Endometrium (tissue), 2 donors: ENCODE results near the gene TWIST2.

Experiments used
- FAIRE-seq: peaks from 2 replicates; lab custom pipeline; 2012; peaks lifted over from hg19 to GRCh38; lab: Jason Lieb, UNC
- donor health status: control.
- donor health status: control.

TWIST2 gene

DNA sequence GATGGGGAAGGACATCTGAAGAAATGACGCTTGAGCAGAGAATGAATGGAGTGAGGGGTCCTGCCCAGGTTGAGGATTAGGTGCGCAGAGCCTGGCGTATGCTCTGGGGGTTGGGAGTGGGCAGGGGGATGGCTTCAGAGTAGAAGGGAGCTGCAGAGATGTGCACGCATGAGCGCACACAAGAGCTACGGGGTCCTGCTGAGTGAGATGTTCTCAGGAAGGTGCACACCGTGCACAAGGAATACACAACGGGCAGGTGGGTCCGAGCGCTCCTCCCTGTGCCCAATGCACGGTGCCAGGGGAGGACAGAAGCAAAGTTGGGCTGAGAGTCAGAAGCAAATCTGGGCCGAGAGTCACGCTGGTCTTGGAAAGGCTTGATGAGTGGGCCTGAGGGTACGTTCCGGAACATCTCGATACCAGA is 25.5 kb downstream of the TWIST2 start:
- FAIRE-seq = no peak

DNA sequence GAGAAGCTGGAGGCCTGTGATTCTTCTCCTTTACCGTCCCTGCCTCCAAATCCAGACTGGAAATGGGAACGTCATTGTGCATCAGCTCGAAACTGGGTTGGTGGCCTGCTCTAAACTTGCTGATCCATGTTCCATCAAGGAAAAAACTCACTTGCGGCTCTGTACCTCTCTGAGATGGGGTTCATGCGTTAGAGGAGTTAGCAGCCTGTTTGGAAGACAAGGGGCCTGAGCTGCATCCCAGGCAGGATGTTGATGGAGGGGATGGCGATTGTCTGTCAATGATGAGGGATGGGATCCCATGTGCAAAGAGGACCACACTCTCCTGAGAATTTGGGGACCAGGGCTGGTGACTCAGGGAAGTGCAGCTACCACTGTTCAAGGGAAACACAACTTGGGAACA is 26.0 kb downstream of the TWIST2 start:
- FAIRE-seq = no peak

DNA sequence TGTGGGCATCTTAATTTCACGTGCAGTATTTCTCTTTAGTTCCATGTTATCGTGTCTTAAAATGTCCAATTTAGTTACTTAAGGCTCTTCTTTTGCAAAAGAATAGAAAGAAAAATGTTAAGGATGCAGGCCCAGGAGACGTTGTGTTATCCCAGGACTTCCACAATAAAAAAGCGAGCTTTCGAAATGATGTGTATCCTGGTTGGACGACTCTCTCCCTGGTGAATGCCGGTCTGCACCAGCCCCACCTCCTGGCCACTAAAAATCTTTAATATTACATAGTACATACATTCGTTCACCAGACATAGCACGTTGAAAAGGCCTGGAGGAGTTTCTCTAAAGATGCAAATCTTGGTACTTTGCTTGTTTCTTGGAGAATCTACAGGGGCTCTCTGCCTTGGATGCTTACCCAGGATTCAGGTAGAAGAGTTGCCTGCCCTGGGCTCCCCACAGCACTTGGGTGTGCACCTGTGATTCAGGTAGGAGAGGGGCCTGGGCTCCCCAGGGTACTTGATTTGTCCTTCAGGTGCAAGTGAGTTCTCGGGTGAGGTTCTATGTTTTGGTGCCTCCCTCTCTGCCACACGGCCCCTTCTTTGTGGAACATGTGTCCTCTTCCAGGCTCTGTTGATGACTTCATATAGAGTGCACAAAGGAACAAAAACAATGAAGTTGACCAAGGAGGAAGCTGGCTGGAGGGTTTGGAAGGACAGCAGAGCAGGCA is 26.6 kb downstream of the TWIST2 start:
- FAIRE-seq = no peak

DNA sequence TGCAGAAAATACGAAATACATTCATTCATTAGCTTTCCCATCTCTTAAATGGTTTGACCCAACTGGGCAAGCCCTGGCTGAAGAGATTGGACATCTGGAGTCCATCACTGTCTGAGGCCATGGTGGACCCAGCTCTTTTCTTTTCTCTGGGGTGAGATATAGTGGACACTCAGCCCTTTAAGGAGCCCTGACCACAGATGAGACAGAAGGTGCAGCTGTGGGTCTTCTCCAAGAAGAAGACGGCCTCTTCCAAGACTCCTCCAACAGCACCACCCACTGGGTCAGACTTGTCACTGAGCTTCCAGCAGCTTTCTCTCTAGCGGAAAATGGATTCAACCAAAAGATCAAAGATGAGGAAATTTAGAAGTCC is 27.2 kb downstream of the TWIST2 start:
- no peak for FAIRE-seq

DNA sequence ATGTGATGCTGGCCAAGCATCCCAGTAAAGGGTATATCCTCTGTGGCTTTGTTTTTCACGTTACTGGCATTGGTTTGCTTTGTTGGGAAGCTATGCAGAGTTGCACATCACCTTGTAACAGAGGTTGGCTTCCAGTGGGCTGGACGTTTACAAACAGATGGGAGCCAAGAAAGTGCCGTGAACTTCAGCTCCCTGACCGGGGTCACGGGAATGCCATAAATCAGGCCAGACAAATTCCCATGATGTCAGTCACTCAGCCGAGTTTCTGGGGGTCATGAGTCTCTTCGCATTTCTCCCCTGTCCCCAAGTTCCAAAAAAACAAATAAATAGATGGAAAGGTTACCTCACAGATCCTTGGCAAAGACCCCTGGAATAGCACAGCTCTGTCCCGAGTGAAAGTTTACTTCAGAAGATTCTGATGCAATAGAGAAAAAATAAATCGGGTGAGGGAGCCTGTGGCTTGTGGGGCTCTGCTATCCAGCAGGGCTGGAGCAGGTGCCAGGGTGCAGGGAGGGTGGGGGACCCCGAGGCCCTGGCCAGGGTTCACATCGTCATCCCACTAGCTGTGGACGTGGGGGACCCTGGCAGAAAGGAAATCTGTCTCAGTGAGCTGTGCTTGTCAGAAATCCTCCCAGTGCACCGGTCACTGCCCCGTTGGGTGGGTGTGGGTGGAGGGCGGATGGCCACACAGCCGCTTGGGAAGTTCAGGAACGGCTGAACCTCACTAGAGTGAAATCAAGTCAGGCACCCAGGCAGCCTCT is 27.8 kb downstream of the TWIST2 start:
- no peak for FAIRE-seq

DNA sequence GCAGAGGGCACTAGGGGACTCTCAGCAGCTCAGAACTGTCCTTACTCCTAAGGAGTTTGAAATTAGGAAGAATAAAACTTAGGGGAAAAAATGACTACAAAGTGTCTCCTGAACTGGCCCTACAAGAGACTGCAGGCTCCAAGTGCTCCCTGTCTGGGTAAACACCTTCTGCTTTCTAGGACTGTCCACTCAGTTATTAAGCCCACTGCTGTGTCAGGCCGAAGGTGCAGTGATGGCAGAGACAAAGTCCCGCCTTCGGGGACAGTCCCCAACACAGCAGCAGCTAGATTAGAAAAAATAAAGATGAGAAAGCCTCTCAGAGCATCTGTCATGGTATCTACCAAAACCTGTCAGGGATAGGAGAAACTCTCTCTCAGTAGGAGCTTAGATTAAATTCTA is 28.3 kb downstream of the TWIST2 start:
- FAIRE-seq = no peak

DNA sequence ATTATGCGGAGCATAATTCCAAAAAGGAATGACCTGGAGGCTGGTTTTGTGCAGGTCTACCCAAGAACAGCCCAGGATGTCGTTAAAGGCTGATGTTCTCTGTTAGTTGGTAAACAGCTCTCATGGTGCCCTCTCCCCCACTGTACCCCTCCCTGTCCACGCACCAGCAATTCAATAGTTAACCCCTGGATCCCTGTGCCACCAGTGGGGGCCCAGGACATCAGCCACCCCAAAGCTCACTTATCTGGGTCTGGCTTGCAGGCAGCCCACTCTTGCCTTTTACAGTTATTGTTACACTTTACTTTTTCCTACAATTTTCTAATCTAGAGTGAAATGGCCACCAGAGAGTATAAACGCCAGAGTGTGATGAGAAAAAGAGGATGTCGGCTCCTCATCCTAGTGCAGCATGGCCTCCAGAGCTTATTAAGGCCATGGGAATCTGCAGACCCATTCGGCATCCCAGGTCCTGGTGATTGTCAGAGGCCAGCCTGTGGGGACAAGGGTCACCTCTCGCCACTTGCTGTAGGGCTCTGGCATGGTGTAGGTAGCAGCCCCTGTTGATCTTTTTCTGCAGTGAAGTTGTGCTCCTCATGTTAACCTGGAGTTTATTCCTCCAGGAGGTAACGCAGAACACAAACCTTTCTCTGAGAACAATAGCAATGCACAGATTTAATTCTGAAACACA is 30.3 kb downstream of the TWIST2 start:
- no peak for FAIRE-seq

DNA sequence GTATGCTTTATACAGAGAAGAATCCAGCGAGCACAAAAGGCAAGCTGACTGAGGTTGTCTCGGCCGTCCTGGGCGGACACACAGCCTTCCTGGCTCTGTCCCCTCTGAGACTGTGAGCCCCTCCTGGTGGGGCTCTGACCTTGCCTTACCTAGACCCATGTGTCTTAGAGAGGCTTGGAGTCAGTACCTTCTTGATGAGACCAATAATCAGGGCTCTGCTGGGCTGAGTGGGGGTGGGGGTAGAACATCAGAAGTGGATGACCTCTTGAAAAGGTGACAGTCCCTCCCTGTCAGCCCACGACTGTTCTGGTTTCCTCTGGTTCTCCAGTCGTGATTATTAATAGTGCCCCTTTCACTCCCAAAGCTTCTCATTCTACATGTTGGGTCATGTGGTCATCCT is 31.2 kb downstream of the TWIST2 start:
- FAIRE-seq = no peak

DNA sequence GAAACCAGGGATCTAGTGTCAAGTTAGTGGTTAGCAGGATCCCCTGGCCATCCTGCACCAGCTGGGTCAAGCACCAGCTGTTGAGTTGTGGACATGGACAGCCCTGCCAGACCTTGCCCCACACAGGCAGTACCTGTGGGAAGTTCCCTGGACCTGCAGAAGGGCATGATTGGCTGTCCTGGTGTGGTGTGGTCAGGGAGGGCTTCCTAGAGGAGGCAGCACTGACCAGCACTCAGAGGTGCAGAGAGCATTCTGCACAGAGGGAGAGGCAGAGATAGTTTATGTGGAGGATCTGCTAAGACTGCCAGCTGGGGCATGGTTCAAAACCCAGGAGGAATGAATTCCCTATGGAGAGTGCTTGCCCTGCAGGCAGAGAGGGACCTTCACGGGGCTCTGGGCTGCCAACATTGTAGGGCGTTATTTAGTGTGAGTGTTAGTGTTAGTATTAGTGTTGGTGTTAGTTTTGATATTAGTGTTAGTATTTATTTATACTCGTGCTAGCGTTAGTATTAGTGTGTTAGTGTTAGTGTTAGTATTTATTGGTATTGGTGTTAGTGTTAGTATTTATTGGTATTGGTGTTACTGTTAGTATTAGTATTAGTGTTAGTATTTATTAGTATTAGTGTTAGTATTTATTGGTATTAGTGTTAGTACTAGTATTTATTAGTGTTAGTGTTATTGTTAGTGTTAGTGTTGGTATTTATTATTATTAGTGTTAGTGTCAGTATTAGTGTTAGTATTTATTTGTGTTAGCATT is 31.9 kb downstream of the TWIST2 start:
- FAIRE-seq = no peak

DNA sequence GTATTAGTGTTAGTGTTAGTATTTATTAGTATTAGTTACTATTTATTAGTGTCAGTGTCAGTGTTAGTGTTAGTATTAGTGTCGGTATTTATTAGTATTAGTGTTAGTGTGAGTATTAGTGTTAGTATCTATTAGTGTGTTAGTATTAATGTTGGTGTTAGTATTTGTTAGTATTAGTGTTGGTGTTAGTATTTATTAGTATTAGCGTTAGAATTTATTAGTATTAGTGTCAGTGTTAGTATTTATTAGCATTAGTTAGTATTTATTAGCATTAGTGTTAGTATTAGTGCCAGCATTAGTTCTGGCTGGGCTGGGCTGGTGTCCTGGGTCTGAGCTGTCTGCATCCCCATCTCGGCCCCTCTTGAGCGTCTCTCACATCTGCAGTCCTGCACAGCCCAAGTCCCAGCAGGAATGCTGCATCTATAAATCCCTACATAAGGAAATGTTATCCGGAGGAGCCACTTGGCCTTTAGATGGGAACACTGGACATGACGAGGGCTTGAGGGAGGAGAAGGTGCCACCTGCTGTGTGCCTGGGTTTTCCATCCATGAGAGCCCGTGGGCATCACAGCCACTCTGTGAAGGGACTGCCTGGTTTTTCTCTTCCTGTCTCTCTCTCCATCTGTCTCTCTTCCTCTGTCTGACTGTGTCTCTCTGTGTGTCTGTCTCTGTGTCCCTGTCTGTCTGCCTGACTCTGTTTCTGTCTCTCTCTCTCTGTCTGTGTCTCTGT is 33.6 kb downstream of the TWIST2 start:
- FAIRE-seq = no peak

DNA sequence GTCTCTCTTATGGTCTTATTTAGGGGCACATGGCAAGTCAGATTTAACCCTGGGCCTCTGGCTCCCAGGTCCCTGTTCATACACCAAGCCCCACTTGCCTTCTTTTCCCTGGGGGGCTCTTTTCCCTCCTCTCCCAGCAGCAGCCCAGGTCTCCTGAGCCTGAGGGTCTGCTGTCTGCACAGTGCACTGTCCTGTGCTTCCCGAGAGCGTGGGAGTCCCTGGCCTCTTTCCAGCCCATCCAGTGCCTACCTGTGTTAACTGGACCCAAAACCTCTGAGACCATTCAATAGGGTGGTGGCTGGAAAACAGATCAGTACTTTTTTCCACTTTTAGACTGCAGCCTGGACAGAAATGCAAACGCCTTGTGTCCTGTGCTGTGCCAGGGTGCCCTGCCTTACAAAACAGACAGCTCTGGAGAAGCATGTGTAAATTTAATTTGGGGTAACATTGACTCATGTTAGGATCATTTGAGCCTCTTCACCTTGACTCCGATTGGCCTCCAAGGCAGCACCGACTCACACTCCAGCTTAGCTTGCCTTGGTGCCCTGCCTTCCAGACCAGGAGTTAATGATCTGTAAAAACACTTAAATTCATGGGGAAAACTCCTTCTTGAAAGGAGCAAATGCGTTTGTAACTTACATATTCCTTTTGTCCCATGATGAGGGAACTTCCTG is 34.3 kb downstream of the TWIST2 start:
- no peak for FAIRE-seq

DNA sequence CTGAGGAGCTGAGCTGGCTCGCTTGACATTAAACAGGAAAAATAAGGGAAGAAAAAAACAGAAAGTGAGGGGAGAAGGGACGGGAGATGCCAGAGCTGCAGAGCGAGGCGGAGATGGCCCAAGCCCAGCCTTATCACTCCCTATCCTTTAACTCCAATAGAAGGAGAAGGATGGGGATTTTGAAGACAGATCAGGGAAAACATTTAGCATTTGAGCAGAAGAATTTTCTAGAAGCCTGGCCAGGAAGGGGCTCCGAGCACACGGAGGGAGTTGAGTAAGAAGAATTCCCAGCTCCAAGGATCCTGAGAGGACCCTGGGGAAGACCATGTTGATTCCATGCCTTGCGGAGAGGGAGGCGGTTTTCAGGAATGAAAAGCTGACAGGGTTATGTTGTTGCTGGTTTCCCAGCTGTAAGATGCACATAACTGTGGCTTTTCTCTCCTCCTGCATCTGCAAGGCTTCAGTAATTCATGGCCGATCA is 35.6 kb downstream of the TWIST2 start:
- FAIRE-seq = no peak

DNA sequence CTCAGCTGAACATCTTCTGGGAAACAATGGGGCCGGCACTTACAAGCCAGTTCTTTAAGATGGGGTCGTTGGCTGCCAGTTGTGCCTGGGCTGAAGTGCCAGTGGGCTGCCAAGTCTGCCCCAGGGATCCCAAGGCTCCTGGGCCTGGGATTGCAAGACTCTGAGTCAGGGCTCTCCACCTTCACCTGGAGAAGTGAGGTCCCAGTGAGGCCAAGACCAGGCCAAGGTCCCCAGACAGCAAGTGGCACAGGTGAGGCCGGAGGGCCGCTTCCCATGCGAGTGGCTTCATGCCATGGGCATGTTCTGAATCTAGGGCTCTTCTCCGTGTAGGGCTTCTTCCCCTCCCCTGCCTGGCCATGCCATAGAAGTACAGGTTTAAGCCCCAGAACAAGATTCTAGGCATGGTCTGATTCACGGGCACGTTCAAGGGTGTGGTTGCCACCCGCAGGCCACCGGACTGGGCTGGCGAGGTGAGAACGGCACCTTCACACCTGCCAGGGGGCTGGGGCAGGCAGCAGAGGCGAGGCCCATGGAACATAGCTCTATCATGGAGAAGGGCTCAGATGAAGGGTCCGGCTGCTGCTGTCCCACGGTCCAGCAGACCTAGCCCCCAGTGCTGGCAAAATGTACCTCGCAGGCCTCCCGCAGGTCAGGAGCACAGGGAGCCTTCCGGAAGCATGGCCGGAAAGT is 36.4 kb downstream of the TWIST2 start:
- FAIRE-seq = no peak

DNA sequence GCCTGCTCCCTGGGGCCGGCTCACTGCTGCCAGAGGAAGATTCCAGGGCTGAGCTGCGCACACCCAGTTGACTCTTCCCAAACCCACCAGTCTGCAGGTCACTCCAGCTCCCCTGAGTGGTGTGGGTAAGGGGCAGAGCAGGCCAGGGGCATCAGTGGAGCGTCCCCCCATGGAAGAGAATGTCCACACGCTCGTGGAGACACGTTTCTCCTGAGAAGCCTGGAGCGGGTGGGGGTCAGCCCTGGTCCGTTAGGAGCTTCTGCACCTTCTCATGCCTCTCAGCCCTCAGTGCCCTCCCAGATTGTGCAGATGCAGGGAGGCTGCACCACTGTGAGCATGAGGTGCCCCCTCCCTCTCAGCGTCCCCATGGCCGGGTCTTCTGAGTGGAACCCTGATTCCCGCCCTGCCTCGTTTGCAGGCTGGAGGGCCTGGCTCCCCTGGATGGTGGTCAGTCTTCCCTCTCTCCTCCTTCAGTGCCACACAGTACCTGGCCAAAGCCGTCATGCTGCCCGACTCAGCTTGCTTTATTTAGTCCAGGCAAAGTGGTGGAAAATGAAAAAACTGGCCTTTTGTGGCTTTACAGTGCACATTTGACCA is 37.0 kb downstream of the TWIST2 start:
- no peak for FAIRE-seq

DNA sequence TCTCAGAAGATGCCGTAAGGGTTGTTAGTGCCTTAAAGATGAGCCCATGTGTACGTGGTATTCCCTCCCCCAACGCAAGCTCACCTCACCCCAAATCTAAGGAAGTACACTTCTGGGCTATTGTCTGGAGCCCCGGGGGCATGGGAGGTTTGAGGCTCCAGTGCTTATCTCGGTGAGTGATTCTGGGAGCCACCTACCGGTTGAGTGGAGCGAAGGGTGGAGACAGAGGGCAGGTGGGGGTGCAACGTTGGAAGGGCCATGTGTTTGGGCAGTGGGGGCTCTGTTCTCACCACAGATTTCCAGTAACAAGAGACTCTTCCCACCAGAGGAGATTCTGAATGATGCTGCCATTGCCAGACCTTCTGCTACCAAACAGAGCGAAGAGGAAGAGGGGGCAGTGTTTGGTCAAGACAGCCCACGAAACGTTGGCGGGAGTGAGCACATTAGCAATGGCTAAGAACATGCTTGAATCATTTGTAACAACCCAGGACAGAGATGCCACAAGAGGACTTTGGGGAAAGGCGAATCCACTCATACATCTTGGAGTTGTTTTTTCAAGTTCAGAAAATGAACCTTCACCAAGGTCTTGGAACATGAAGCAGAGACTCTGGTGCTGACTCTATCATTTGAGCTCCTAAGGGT is 38.7 kb downstream of the TWIST2 start:
- FAIRE-seq = no peak

DNA sequence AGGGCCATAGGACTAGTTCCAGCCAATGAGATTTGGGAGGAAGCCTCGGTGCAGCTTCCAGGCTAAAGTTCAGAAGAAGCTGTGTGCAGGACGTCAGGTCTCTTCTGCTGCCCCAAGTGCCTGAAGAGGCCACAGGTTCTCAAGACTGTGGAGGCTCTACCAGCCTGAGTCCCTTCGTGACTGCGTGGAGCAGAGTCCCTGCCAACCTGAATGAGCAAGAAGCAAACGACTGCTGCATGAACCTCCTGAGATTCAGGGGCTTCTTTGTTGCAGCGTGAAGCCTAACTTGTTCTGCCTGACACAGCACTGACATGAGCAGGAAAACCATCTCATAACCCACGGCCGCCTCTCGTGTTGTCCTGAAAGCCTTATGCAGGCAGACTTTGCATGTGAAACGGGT is 39.7 kb downstream of the TWIST2 start:
- no peak for FAIRE-seq

DNA sequence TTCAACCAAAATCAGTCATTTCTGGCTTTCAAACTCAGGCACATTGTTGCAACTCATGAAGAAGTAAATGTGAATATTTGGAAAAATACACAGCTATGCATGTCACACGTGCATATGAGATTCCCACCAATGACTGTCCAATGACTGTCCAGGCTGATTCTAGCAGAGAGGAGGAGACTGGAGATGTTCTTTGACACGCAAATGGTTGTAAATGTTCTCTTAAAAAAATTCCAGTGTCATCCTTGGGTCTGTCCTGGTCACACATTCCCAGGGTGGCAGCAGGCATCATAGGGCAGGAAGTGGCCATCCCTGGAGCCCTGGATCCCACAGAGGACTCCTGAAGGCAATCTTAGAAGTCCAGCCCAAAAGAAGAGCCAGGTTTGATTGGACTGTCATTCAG is 40.9 kb downstream of the TWIST2 start:
- no peak for FAIRE-seq

DNA sequence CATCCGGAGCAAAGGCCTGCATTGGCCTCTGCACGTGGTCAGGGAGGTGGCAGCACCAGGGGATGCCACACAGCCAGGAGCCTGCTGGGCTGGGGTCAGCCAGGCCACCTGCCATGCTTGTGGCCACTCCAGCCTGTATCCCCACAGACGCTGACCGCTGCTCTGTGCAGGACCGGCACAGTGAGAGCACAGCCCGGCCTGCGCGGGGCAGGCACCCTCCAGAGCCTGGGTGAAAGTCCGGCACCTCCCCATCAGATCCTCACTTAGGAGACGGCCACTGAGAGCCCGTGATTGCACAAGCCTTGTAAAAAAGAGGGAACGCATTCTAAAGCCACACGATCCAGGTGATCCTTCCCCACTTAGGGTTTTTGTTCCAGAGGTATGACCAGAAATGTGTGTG is 42.2 kb downstream of the TWIST2 start:
- no peak for FAIRE-seq

DNA sequence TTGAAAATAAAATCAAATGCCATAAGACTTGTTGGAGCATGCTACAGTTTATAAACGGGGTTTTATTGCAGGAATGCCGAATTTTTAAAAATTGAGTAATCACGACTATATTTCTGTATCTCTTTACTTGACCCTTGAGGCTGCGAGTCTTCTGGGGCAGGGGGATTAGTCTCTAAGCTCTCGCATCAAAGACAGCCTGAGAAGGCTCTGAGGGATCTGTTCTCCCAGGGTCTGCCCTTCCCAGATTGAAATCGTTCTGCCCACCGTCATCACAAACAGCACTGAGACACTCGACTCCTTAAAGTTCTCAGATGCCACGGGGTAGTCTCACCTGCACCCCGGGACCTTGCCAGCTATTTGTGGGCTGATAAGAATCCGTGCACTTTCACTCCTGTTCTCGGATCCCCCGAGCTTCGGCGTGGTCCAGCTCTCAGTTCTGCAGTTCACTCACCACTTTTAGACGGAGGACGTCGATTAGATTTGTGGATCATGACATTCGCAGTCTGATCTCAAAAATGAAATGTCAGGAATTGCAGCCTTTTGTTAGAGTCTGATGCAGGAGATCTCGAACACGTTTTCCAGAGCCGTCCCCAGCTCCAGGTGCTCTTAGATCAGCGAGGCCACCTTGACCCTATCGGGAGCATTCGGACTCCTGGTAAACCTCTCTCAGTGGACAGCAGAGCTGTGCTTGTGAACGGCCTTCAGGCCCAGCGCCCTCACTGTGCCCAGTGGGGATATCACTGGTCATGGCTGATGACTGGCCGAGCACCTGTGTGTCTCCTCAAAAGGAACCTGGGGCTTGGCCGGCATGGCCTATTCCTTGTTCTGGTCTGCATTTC is 43.0 kb downstream of the TWIST2 start:
- no peak for FAIRE-seq
